ENCODE results near the gene CCDC85C.

CCDC85C gene

GRCh38 chr14:99587460-99588278 lies 16.3 kb downstream of the CCDC85C start:
- no peak for DNase-seq

- DNase-seq, result no peak
Measured at GRCh38 chr14:99586761-99587459, 17.1 kb downstream of the CCDC85C start.

DNA sequence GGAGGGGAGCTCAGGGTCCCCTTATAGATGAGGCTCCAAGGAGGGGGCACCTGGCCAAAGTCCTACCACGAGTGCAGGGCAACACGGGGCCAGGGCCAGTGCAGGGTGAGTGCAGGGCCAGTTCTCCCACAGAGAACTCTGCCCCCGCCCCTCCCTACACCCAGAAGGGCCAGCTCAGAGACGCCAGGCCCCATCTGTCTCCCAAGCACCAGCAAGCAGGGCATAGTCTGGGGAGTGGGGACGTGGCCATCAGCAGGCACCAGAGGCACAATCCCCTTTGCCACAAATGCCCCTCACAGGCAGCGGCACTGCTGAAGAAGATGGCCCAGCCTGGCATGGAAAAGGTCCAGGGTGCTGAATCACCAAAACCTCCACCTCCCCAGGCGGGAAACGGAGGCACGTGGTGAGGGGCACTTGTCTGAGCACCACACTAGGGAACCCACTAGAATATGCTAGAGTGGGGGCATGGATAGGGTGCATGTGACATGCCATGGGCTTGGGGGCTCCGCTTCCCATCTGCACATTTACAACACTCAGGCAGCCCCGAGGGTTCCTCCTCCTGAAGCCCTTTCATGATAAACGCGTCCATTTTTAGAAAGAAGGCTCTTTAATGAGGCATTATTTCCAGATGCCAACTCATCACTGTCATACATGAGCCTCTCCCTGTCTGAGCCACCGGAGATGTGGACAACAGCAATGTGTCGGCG lies 17.8 kb downstream of the CCDC85C start:
- DNase-seq, result no peak

DNA sequence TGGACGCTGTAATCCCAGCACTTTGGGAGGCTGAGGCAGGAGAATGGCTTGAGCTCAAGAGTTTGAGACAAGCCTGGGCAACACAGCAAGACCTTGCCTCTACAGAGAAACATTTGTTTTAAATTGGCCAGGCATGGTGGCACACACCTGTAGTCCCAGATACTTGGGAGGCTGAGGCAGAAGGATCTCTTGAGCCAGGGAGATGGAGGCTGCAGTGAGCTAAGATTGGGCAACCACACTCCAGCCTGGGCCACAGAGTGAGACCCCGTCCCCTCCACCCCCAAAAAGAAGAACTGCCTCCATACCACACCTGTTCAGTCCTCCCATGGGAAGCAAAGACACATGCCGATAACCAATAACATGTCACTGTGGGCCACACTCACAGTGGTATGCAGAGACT lies 19.2 kb downstream of the CCDC85C start:
- DNase-seq, result no peak

- no peak for DNase-seq
Measured at GRCh38 chr14:99581938-99582337, 22.1 kb downstream of the CCDC85C start.

DNA sequence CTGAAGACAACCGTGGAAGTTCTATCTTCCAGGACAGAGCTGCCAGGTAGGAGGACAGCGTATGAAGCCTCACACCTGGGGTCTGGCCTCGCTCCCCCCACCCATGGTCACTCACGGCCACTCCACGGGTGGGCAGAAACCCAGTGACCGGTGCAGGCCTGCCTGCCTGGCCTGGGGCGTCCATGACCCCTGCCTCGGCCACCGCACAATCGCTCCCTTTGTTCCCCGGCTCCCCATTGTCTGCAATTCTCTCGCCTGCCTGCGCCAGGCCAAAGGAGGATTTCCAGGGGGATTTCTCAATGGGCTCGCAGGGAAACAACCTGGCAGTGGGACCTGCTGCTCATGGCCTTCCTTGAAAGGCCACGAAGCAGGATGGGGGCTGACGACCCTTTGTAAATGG lies 22.6 kb downstream of the CCDC85C start:
- no peak for DNase-seq

- no peak for DNase-seq
Measured at GRCh38 chr14:99579903-99580571, 24.0 kb downstream of the CCDC85C start.

- DNase-seq, result no peak
Measured at GRCh38 chr14:99579120-99579836, 24.7 kb downstream of the CCDC85C start.

DNA sequence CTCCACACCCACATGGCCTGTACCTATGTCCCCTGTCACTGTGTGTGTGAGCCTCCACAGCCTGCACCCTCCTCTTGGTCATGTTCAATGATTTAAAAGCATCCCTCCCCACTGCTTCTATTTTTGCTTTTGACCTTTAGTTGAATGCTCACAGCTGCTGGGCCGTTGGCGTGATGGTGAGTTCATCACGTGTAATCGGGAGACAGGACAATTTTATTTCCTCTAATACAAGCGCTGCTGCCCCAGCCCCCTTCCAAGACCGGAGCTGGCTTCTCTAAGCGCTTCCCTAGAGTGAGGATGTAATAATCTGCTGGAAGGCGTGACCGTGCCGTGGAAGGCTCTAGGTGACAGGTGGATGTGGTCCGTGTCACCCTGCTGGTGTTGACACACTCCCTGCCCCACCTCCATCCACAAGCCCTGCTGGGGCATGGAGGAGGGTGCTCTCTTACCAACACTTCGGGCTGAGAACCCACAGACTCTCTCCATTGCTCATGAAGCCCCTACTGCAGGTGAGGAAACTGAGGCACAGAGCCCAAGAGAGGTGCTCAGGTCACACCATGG lies 25.4 kb downstream of the CCDC85C start:
- no peak for DNase-seq

DNA sequence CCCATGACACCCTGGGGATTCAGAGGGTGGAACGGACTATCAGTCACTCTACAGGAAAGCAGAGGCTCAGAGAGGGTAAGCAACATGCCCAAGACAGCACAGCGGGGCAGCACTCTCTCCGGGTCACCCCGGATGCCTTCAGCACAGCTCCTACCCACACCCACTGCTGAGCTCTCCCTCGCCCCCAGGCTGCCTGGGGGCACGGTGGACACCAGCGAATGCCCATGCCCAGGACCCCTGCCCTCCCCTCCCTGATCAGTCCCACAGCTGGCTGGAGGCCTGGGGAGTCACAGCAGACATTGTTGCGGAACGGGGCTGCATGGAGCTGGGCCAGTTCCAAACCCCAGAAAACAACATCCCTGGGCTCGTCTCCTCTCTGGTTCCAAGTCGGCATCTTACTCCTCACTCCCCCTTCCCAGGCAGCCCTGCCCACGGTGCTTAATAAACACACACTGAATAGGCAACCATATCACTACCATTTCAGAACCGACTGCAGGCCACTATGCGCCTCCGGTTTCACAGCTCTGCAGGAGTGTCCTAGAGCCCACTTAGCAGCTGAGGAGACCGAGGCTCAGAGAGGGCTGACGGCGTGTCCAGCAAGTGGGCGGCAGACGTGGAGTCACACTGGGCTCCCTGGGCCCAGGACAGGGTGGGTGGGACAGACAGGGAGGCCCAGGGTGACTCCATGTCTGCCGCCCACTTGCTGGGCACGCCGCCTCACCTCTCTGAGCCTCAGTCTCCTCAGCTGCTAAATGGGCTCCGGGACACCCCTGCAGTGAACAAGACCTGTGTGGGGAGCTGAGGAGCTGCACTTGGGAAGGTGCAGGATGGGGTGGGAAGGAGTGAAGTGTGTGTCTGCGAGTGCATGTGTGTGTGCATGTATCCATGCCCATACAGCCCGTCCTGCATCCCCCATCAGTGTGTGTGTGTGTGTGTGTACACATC lies 27.0 kb downstream of the CCDC85C start:
- DNase-seq, result no peak

DNA sequence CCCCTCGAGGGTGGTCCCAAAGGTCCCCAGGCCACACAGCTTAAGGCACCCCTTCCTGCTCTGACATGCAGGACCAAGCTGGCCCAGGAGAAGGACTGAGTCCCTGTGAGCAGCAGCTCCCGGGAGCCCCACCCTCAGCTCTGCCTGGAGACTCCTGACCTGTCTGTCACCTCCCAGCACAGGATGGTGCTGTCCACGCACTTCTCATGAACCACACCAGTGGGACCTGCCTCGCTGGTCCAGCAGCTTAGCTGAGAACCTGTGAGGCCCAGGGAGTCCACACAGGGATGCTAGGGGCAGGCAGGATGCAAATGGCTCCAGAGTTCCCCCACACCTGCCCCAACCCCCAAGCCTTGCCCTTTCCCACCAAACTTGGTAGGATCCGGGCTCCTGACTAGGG lies 27.7 kb downstream of the CCDC85C start:
- no peak for DNase-seq

DNA sequence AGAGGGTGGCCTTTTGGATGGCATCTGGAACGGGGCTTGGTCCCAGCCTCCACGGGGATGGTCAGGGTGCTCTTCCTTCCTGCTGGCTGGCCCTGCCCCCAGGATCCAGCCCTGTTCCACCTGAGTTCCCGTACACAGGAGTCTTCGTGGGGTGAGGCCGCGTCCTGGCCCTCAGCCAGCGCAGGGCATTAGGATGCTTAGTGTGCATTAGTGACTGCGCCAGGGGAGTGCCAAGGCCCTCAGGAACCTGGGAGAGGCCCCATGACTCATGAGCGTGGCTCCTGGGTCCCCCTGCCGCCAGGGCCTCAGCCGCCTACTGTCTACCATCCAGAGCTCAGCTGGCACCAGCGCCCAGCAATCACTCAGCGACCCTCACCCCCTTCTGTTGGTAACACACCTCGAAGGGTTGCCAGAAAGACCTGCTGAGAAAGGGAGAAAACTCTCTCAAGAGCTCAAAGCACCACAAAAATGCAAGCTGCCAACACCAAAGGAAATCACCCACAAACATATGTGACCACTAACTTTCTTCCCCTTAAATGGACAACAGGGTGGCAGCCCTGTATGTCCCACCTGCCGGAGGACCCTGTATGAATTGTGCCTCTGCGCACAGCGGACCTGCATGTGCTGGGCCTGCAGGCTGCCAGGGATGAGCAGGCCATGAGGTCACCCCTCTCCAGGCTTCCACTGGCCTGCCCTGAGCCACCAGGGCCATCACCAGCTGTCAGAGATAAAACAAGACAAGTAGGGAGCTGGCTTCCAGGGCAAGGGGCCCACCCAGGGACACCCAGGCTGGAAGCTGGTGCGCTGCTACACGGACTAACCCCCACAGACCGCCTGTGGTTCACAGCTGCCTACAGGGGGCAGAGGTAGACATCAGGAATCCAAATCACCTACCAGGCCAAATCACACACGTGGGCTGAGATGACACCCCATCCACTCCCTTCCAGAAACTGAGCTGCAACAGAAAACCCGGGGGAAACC lies 28.7 kb downstream of the CCDC85C start:
- no peak for DNase-seq

GRCh38 chr14:99574099-99574880 lies 29.7 kb downstream of the CCDC85C start:
- no peak for DNase-seq

GRCh38 chr14:99573436-99574098 lies 30.4 kb downstream of the CCDC85C start:
- no peak for DNase-seq

GRCh38 chr14:99573000-99573330 lies 31.0 kb downstream of the CCDC85C start:
- DNase-seq, result no peak

DNA sequence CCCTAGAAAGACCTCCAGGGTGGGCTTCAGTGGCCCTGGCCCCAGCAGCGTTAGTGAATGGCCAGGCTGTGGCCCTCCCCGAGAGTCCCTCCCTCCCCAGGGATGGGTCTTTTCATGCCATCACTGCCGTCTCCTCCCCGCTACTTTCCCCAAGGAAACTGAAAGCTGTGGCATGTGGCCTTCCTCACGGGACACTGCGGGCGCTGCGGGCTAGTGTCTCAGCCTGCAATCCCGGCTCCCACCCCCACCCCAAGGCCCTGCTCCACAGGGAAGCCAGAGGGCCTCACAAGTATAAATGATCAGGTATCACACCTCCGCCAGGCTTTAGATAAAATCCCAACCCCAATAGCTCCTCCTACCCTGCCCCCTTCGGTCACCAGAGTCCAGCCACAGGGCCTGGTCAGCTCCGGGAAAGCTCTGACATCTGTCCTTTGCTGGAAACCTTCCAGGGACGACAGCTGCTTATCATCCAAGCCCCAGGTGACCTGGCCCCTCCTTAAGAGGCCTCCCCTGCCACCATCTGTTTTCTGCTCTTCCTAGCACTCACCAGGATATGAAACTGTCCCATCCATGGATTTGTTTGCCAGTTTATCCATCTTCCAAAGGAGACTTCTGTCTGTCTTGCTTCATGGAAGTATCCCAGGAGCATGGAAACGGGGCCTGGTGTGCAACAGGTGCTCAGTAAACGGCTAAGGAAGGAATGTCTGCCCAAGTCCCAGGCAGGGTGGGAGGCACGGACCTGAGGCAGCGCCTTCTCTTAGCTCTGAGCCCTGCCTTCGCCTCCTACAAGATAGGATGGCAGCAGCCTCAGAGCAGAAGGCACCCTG lies 31.6 kb downstream of the CCDC85C start:
- no peak for DNase-seq

DNA sequence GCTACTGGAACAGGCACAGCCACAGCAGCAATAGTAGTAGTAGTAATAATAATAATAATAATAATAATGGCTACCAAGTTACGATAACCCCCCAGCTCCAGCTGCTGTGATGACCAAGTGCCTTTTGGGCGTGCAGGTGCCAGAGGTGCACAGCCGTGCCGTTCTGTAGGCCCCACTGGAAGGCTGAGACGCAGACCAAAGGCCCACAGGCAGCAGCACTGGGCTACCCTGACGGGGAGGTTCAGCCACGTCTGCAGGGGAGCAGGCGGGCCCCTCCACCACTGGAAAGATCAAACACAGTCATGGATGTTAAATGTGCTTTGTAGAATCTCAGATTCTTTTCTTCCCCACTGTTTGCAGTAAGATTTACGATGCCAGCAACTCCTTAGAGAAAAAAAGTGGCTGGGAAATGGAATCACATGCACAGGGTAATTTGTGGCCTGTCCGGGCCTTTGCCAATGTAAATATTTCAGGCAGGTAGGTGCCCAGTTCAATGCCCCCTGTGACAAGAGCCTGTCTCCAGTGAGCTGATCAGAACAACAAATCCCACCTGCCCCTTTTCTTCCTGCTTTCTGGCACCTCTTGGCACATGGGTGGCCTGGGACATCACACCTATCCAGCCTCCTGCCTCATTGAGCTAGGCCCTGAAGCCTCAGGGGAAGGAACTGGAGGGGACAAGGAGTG lies 32.6 kb downstream of the CCDC85C start:
- DNase-seq, result no peak
